Osteoblast (primary cell): ENCODE data around the gene CCDC178. TPM values are rescaled to one million over a fixed set of nuclear protein-coding genes. Genes with fewer than 3 reads are reported as not detected.
A peak's percentile ranks its signal among the peaks of the same experiment; 100 is the strongest.

ENCODE experiments used
- DNase-seq: peaks from one replicate; pipeline ENCODE4 v3.0.0; 2011; ENCODE audit warnings: low spot score, mixed read lengths; ENCODE audit not compliant: insufficient read length; ENCODE audit errors: missing footprints
- H2AFZ ChIP-seq: 2 replicates; pipeline ENCODE4 v1.6.0; 2011; ENCODE audit warnings: mild to moderate bottlenecking, low read length
- H3K27ac ChIP-seq: 2 replicates; pipeline ENCODE4 v1.5.1; 2011; ENCODE audit warnings: mild to moderate bottlenecking, low read depth, low read length, moderate library complexity
- H3K27me3 ChIP-seq: 2 replicates; pipeline ENCODE4 v1.6.0; 2012; ENCODE audit warnings: mild to moderate bottlenecking, control low read depth, inconsistent platforms, low read length, moderate library complexity; ENCODE audit not compliant: insufficient read depth
- H3K36me3 ChIP-seq: 2 replicates; pipeline ENCODE4 v1.5.1; 2011; ENCODE audit warnings: mild to moderate bottlenecking, low read length, control low read depth, moderate library complexity; ENCODE audit not compliant: insufficient read depth
- H3K4me1 ChIP-seq: 2 replicates; pipeline ENCODE4 v1.5.1; 2011; ENCODE audit warnings: mild to moderate bottlenecking, low read length, control low read depth, moderate library complexity; ENCODE audit not compliant: insufficient read depth
- H3K4me2 ChIP-seq: 2 replicates; pipeline ENCODE4 v1.6.0; 2011; ENCODE audit warnings: mild to moderate bottlenecking, low read length; ENCODE audit not compliant: insufficient read depth
- H3K4me3 ChIP-seq: fragments of 200-600 bp; sonication (generic); 3 replicates; pipeline ENCODE4 v1.5.1; 2012; ENCODE audit warnings: mild to moderate bottlenecking, low read length, inconsistent platforms; ENCODE audit not compliant: insufficient read depth
- H3K79me2 ChIP-seq: 2 replicates; pipeline ENCODE4 v1.6.0; 2012; ENCODE audit warnings: mild to moderate bottlenecking, low read length, control low read depth, inconsistent platforms; ENCODE audit not compliant: insufficient read depth
- H3K9me3 ChIP-seq: 2 replicates; pipeline ENCODE4 v1.5.1; 2011; ENCODE audit warnings: low read depth, low read length, control low read depth
- H4K20me1 ChIP-seq: 2 replicates; pipeline ENCODE4 v1.6.0; 2012; ENCODE audit warnings: mild to moderate bottlenecking, low read length, control low read depth; ENCODE audit not compliant: insufficient read depth
- CTCF ChIP-seq: IDR thresholded peaks from 2 replicates; pipeline ENCODE4 v1.5.1; 2011; ENCODE audit warnings: mild to moderate bottlenecking, low read depth, low read length, moderate library complexity; ENCODE audit errors: extremely low read depth
- total RNA-seq: library from RNA; depleted of rRNA; stranded (reverse); fragments of >200 nt; gene quantifications from 2 replicates; pipeline ENCODE4 v1.2.3, GENCODE V29; 2012

CCDC178 gene
- total RNA-seq, 1 donor, result not detected

- Histone ChIP-seq H3K36me3 (no peaks in the 10 kb centered on the region), H3K4me1 (no peaks in the 10 kb centered on the region), H3K4me3 (no peak overlapping the region), H3K27me3 (no peaks in the 10 kb centered on the region), H2AFZ (no peak overlapping the region), H4K20me1 (no peaks in the 10 kb centered on the region), H3K27ac (no peak overlapping the region), H3K79me2 (no peaks in the 10 kb centered on the region), H3K9me3 (no peaks in the 10 kb centered on the region), H3K4me2 (no peak overlapping the region)
- no peak for DNase-seq
- no peak for TF ChIP-seq CTCF
Measured at GRCh38 chr18:33135951-33136660, 304.4 kb downstream of the CCDC178 start.

- Histone ChIP-seq H2AFZ (no peak overlapping the region), H3K9me3 (no peaks in the 10 kb centered on the region), H3K27me3 (no peaks in the 10 kb centered on the region), H3K36me3 (no peaks in the 10 kb centered on the region), H3K4me1 (no peaks in the 10 kb centered on the region), H3K79me2 (no peaks in the 10 kb centered on the region), H3K4me2 (no peak overlapping the region), H3K27ac (no peak overlapping the region), H3K4me3 (no peak overlapping the region), H4K20me1 (no peaks in the 10 kb centered on the region)
- DNase-seq, result no peak
- TF ChIP-seq CTCF, result no peak
Measured at GRCh38 chr18:33132657-33133056, 307.9 kb downstream of the CCDC178 start.

- Histone ChIP-seq H3K4me2 (no peak overlapping the region), H4K20me1 (no peaks in the 10 kb centered on the region), H3K27me3 (no peaks in the 10 kb centered on the region), H3K4me1 (no peaks in the 10 kb centered on the region), H3K9me3 (no peaks in the 10 kb centered on the region), H2AFZ (no peak overlapping the region), H3K36me3 (no peaks in the 10 kb centered on the region), H3K79me2 (no peaks in the 10 kb centered on the region), H3K27ac (no peak overlapping the region), H3K4me3 (no peak overlapping the region)
- no peak for TF ChIP-seq CTCF
- no peak for DNase-seq
Measured at GRCh38 chr18:33128581-33128980, 311.9 kb downstream of the CCDC178 start.

GRCh38 chr18:33123862-33124518, 316.5 kb downstream of the CCDC178 start:
- Histone ChIP-seq H2AFZ (peak overlapping the region; percentile 47), H4K20me1 (no peaks in the 10 kb centered on the region), H3K9me3 (no peaks in the 10 kb centered on the region), H3K79me2 (no peaks in the 10 kb centered on the region), H3K36me3 (no peaks in the 10 kb centered on the region), H3K27me3 (no peaks in the 10 kb centered on the region), H3K27ac (no peak overlapping the region), H3K4me2 (no peak overlapping the region), H3K4me3 (no peak overlapping the region), H3K4me1 (no peaks in the 10 kb centered on the region)
- no peak for TF ChIP-seq CTCF
- no peak for DNase-seq
